ENCODE results near the gene SNPH.

Gene SNPH

DNA sequence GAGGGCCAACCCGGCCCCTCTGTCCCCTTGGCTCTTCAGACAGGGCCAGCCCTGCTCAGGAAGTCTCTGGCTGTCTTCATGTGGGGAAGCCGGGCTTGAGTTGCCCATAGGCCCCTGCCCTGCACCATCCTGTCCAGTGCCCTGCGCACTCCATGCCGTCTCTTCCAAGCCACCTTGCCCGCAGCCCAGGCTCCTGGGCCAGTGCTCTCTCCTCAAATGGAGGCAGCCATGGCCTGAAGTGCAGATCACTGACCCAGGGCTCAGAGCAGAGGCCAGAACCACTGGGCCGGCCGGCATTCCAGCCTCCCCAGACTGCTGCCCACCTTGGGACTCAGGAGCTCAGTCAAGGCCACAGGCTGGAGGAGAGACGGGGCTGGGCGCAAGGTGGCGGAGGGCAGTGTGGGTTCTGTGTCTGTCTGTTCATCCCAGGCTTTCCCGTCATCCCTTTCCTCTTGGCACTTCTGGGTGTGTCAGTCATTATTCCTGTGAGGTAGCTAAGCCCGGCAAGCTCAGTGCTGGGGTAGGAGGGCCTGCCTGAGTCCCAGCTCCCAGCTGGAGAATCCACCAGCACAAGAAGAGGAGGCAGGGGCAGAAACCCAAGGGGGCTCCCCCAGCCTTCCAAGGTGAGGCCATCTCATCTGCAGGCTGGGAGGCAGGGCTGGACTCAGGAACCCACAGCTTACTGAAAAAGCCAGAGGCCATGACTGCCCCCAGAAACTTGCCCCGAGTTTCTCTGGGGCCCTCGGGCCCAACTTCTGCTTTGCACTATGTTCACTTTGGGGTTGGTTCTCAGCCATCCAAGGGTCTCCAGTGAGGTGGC is 40.4 kb downstream of the SNPH start:
- no peak for DNase-seq (ENCODE audit: low spot score)

GRCh38 chr20:1307171-1307570 is 41.1 kb downstream of the SNPH start:
- DNase-seq (ENCODE audit: low spot score) = no peak

DNA sequence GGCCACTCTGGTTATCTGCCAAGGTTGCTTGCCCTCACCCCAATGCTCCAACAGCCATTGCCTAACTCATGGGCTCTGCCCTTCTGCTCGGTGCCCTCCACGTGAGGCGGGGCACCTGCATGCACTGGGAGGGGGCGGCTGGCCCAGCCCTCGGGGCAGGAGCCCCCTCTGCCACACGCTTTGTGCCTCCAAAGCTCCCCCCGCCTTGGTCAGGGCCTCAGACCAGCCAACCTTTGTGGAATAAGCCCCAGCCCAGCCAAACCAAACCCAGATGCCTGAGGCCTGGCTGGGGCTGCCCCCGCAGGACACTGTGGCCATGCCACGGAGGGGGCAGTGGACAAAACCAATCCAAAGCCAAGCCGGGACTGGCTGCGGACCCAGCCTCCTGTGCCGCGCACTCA is 41.5 kb downstream of the SNPH start:
- DNase-seq (ENCODE audit: low spot score) = no peak

- DNase-seq (ENCODE audit: low spot score) = no peak
Observed at GRCh38 chr20:1308067-1308701, 42.1 kb downstream of the SNPH start.

GRCh38 chr20:1308702-1309095 is 42.6 kb downstream of the SNPH start:
- no peak for DNase-seq (ENCODE audit: low spot score)

GRCh38 chr20:1309439-1309847 is 43.3 kb downstream of the SNPH start:
- no peak for DNase-seq (ENCODE audit: low spot score)

DNA sequence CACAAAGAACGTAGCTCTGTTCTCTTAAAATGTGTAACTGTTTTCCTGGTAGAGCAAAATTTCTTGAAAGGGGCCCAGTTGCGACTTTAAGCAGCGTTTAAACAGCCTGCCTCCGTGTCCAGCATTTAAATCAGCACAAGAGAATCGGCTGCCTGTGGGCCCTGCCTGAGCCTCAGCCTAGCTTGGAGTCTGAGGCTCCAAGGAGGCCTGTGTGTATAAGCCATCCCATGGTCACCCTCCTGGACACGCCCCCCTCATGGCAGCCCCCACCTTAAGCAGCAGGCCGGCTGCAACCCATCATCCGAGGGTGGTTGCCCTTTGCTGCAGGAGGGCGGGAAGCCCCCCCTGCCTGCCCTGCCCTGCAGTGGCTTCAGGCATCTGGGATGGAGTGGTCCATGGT is 44.0 kb downstream of the SNPH start:
- DNase-seq (ENCODE audit: low spot score) = no peak

DNA sequence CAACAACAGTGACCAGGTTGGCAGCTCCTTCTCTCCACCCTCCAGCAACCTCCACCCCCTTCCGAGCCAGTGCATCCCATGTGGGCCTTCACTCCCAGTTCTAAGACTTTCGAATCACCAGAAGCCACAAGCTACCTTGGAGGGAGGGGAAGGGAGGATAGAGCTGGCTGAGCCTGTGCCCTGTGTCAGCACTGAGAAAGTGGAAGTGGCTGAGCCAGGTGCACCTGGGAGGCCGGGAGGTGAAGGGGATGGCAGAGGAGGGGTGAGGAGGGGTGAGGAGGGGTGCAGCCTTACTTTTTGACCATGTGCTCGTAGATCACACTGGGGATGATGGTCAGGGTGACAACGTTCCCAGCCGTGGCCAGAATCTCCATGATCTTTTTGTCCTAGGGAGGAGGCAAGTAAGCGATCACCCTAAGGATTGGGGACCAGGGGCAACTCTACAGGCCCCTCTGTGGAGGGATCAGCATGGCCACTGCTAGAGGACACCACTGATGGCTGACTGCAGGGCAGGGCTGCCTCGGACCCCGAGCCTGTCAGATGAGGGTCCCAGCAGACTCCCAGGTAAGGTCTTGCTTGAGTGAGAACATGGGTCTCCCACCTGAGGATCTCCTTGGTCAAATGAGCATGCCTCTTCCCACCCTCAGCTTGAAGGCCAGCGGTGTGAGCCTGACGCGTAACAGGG is 44.6 kb downstream of the SNPH start:
- DNase-seq (ENCODE audit: low spot score) = no peak

- no peak for DNase-seq (ENCODE audit: low spot score)
Observed at GRCh38 chr20:1312308-1312707, 46.2 kb downstream of the SNPH start.

- no peak for DNase-seq (ENCODE audit: low spot score)
Observed at GRCh38 chr20:1312904-1313235, 46.8 kb downstream of the SNPH start.

DNA sequence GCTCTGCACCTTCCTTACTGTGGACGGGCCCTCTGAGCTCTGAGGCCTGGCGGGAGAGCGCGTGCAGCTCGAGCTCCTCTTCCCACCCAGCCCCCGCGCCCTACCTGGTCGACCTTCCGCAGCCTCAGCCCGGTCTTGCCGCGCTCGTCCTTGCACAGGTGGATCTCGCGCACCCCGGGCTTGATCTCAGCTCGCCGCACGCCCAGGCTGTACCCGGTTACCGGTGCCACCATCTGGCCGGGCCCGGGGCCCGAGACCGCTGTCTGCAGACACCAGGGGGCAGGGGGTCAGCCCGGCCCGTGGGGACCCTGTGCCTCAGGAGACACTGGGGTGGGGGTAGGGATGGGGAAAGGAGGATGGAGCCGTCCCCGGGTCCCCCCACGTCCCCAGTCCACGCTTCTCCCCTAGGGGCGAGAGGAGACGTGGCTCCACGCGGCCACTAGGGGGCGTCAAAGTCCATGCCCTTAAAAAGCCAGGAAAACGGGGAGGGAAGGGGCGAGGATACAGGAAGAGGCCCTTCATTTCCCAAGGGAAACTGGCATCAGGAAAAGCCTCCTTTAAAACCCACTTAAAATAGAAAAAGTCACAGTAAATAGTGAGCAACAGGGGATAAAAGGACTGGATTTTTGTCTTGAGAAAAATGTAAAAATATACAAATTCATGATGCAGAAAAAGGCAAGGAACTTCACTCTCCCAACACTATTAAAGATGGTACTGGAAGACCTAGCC is 47.3 kb downstream of the SNPH start:
- peak; percentile 78 for DNase-seq (ENCODE audit: low spot score)

DNA sequence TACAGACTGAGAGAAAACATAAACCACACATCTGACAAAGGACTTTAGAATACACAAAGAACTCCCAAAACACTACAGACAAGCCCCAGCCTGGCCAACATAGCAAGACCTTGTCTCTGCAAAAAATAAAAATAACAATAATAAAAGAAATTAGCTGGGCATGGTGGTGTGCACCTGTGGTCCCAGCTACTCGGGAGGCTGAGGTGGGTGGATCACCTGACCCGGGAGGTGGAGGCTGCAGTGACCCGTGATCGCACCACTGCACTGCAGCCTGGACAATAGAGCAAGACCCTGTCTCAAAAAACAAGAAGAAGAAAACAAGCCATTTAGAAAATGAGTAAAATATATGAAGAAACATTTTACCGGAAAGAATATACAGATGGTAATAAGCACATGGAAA is 49.7 kb downstream of the SNPH start:
- no peak for DNase-seq (ENCODE audit: low spot score)

DNA sequence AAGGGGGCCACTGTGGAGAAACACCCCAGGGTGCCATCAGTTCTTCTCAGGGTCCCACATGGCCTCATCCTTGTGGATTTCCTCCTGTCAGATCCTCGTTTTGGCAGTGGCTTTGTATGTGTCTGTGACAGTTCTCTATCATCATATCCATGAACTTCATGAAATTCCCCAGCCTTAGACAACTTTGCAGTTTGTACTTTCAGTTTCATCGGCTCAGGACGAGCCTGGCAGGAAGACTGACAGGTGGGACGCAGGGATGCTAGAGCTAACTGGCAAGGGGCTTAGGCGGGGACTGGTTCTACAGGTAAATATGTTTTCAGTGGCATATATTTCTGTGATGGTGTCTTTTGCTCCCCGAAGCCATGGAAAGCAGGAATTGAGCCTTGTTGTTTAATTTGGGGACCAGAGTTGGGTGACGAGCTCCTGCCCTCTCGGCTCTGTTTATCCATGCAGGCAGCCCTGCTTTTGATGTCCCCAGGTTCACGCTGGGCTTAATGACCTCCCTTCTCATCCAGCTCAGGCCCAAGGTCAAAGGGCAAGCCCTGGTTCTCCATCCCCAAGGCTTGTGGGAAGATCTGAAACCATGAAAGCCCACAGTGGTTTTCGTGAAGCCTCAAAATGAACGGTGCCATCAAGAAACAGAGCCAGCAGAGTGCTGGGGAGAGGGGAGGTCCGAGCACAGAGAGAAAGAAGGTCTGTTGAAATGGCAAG is 51.6 kb downstream of the SNPH start:
- no peak for DNase-seq (ENCODE audit: low spot score)

DNA sequence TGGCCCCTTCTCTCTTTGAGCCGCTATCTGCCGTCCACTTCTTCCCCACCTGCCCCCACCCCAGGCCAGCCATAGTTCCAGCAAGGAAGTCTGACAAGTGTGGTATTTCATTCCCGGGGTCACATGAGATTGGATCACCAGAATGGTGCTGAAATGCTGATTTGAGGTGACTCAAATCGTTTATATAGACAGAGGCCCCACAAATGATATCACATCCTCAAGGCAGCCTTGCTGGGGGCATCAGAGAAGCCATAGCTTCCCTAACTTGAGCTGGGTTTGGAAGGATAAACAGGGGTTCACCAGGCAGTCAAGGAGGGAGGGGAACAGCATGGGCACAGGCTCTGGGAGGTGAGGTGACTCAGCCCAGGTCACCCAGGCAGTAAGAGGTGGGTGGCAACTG is 53.0 kb downstream of the SNPH start:
- no peak for DNase-seq (ENCODE audit: low spot score)

DNA sequence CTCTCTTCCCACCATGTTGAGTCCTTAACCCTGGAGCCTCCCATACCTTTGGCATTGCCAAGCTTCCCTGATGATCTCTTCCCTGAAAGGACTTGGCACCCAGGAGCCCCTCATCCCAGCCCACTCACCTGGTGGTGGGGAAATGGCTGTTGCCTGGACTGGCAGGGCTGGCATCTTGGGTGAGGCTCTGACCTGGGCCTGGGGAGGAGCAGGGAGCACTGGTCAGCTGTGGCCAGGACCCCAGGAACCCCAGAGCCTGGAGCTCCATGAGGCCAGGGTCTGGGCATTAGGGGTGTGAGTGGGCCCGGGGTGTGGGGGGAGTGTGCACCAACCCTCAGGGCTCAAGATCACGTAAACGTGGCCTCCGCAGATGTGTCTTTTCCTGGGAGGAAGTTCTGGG is 53.4 kb downstream of the SNPH start:
- DNase-seq (ENCODE audit: low spot score) = no peak

DNA sequence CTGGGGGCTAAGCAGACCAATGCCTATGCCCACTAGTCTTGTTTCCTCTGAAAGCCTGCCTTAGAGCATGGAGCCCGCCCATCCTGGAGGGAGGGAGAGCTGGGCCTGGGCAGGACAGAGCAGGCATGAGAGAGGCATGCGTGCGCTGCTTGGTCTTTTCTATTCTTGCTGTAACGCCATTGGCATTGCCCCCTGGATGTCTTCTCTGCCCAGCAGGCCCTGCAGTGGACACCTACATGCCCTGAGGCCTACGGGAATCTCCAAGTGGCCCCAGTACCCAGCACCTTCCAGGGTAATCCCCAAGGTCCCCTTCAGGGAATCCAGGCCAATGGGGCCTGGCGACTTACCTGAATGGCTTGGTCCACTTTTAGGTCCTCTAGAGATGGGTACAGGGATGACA is 53.9 kb downstream of the SNPH start:
- DNase-seq (ENCODE audit: low spot score) = no peak

- no peak for DNase-seq (ENCODE audit: low spot score)
Observed at GRCh38 chr20:1320902-1321653, 55.0 kb downstream of the SNPH start.

DNA sequence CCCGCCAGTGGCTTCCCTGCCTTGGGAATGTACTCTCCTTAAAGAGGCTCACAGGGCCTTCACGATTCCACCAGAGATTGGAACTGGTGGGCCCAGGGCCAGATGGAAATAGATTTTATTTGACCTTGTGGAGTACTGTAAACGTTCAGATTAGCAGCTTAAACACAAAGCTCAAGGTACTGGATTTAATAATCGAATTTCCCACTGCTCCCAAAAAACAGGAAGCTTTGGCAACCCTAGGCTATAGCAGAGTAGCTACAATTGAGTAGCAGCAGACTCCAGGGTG is 55.5 kb downstream of the SNPH start:
- DNase-seq (ENCODE audit: low spot score) = no peak

- DNase-seq (ENCODE audit: low spot score) = no peak
Observed at GRCh38 chr20:1322511-1323245, 56.6 kb downstream of the SNPH start.

DNA sequence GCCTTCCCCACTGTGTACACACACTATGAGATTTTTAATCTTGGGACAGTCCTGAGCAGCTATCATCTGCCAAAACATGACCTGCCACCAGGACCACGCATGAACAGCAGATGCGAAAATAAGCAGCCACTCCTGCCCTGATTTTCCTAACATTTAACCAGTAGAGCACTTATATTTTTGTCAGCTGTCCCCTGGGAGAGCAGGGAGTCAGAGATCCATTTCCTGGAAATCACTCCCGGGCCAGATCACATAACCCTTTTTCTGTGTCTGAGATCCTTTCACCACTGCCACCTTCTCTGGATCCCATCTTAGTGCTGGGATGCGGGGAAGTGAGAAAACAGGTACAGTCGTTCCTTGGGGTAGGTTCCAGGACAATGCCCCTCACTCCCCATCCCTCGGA is 57.2 kb downstream of the SNPH start:
- no peak for DNase-seq (ENCODE audit: low spot score)
